NT2/D1 (cell line): Measurements from ENCODE around the gene SYT12.

ENCODE experiments used
- YY1 ChIP-seq: IDR thresholded peaks from 2 replicates; pipeline ENCODE4 v1.6.1; 2011; ENCODE audit not compliant: insufficient read length, insufficient read depth
- ZNF274 ChIP-seq: IDR thresholded peaks from 2 replicates; pipeline ENCODE4 v1.6.1; 2011; ENCODE audit warnings: mild to moderate bottlenecking, low read depth, low read length

- TF ChIP-seq YY1 (no peak), ZNF274 (no peak)
Observed at GRCh38 chr11:67025750-67026149, 2.8 kb downstream of the SYT12 start.
